HG03442 (cell line): ENCODE data around the gene SLK.

Experiments used
- ATAC-seq: cut with Tn5 transposase; IDR thresholded peaks from one replicate; pipeline ENCODE4 v1.9.1; 2021; ENCODE audit warnings: mild to moderate bottlenecking, moderate library complexity; ENCODE audit not compliant: unreplicated experiment

Gene SLK

DNA sequence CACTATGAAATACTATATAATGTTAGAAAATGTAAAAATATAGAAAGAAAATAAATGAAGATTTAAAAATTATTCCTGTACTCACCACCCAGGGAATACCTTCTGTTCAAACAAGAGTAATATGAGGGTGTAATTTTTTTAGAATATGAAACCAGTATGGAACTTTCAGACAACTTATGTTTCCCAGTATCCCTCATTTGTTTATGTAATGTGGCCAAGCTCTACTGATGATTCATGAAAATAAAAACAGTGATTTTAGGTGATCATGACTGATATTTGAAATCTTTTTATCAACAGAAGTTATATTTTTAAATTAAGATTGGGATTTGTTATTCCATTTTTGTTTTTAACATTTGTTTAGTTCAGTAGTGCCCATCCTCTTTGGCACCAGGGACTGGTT lies 18.8 kb downstream of the SLK start:
- no peak for ATAC-seq

DNA sequence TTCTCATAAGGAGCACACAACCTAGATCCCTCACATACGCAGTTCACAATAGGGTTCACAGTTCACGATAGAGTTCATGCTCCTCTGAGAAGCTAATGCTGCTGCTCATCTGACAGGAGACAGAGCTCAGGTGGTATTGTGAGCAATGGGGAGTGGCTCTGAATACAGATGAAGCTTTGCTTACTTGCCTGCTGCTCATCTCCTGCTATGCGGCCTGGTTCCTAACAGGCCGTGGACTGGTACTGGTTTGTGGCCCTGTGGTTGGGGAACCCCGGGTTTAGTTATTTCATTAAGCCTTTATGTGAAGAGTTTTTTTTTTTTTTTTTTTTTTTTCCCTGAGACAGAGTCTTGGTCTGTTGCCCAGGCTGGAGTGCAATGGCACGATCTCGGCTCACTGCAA lies 19.4 kb downstream of the SLK start:
- no peak for ATAC-seq

DNA sequence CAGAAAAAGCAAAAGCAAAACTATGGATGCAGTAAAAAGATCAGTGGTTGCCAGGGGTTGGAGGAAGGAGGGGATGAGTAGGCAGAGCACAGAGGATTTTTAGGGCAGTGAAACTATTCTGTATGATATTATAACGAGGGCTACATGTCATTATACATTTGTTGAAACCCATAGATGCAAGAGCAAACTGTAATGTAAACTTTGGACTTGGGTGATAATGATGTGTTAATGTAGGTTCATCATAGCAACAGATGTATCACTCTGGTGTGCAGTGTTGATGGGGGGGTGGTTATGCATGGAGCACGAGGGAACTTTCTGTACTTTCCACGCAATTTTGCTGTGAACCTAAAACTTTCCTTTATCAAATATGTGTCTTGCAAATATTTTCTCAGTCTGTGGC lies 23.2 kb downstream of the SLK start:
- no peak for ATAC-seq

DNA sequence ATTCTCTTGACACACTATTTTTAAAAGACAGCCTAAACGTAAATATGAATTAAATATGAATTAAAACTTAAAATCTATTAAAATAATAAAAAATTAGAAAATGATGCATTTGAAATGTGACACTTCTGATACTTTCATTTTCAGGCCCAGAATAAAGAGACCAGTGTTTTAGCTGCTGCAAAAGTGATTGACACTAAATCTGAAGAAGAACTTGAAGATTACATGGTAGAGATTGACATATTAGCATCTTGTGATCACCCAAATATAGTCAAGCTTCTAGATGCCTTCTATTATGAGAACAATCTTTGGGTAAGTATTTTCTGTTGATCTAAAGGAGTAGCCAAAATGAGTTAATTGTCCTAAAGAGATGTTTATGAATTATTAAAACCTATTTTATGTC lies 23.6 kb downstream of the SLK start:
- no peak for ATAC-seq

DNA sequence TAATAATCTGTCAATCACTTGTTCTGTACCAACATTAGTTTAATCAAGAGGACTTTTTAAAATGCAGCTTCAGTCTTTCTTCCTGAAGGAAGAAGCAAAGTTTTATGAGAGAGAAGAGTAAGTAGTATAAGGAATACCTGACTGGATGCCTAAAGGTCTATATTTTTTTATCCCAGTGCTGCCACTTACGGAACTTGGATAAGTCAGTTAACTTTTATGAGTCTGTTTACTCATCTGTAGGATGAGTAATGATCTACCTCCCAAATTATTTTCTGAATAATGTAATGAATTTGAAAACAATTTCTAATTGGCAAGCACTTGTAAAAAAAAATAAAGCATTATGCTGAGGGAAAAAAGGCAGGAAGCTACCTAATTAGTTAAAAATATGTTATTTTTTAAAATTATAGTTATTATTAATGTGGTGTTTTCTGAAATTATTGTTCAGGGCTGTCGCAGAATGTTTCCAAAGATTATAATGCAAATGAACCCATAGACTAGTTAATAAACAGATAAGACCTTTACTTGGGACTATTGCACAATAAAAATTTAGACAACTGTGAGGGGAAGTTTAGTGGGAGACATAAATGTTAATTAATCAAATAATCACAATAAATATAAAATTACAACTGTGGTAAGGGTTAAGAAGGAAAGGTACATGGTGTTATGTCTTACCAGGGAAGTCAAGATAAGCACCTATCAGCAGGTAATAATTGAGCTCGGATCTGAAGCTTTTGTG lies 24.6 kb downstream of the SLK start:
- no peak for ATAC-seq

DNA sequence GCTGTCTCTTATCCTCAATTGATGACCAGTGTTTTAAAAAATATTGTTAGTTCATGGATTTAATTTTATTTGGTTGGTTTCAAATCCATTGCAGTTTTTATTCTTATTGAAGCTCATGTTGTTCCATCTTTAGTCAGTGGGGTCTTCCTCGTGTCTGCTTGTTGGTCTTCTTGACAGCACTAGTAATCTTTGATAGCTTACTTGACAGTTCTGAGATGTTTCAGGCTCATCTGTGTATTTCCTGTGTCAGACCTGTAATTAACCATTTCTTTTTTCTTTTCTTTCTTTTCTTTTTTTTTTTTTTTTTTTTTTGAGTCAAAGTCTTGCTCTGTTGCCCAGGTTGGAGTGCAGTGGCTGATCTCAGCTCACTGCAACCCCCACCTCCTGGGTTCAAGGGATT lies 28.2 kb downstream of the SLK start:
- no peak for ATAC-seq

DNA sequence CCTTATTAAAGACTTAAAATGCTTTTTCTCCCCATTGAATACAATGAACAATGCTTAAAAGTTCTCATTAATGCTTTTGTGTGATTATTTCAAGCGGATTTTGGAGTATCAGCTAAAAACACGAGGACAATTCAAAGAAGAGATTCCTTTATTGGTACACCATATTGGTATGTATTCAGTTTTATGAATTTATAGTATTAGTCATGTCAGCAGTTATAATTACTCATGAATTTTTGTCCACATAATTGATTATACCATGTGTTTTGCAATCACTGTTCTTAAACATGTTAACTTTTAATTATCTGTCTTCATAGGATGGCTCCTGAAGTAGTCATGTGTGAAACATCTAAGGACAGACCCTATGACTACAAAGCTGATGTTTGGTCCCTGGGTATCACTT lies 31.9 kb downstream of the SLK start:
- no peak for ATAC-seq

DNA sequence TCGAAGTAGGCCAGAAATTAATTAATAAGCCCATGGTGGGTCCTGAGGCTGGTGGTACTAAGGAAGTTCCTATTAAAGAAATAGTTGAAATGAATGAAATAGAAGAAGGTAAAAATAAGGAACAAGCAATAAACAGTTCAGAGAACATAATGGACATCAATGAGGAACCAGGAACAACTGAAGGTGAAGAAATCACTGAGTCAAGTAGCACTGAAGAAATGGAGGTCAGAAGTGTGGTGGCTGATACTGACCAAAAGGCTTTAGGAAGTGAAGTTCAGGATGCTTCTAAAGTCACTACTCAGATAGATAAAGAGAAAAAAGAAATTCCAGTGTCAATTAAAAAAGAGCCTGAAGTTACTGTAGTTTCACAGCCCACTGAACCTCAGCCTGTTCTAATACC lies 36.0 kb downstream of the SLK start:
- no peak for ATAC-seq

DNA sequence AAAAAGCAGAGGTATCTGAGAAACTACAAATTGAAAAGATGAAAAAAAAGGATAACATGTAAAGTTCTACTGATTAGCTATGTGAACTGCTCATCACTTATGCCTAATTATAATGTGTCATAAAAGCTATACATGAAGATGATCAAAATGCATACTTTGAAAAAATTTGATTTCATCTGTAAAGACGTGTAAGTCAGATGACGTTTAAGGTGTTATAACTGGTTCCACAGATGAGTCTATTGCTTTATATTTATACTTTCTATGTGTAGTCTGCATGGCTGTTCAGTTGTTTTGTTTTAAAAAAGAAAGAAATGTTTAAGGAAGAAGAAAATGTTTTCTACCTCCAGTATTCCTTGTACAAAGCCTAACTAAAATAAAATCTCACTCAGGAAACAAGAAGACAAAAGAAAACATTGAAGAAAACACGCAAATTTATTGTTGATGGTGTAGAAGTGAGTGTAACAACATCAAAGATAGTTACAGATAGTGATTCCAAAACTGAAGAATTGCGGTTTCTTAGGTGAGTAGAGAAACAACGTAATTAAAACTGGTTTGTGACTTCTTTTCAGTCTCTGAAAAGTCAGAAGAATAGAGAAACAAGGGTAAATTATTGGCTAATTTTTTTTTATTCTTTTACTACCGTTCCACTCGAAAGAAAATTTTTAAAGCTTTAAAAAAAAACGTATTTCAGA lies 38.4 kb downstream of the SLK start:
- ATAC-seq = no peak

DNA sequence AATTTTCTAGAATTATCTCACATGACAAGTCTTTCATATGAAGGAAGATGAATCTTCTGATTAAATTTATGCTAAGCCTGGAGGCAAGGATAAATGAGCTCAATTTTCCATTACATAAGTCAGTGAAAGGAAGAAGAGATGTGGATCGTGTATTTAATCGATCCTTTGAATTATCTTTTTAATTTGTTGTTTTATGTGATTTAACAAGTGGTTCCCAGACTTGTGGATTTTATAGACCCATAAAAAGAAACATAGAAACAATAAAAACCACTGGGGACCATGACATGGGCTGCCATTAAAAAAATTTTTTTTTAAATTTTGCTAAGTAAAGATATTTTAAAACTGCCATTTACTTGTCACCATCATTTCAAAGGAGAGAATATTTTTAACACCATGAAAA lies 45.0 kb downstream of the SLK start:
- no peak for ATAC-seq

DNA sequence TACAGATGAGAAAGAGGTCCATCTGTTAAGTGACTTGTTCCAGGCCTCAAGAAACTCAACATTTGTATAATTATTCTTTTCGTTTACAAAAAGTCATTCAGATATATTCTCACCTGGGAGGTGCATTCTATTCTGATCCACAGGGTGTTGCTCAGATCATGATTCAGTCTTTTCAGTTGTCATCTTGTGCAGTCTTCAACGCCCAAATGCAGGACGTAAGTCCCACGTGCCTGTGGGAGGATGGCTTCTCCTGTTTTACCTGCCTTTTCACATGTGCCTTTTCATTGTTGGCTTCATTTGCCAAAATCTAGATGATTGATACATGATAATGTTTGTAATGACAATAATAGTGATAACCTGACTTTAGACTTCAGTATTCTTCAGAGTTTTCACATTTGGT lies 46.5 kb downstream of the SLK start:
- no peak for ATAC-seq

DNA sequence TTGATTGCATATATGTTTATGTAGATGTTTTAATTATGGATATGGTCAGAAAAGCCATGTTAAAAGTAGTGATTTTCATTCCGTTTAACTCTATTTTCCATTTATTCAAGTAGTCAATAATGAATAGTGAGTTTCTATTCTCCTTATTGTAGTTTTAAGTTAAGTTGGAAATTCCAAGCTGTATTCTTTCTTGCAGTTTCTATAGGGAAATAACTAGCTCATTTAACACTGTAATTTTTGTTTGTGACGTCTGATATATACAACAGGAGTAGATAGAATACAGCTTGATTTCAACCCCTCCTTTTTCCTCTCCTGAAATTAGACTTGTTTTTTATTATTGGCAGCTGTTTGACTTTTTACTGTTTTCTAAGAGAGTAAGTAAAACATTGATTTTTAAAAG lies 47.2 kb downstream of the SLK start:
- no peak for ATAC-seq

DNA sequence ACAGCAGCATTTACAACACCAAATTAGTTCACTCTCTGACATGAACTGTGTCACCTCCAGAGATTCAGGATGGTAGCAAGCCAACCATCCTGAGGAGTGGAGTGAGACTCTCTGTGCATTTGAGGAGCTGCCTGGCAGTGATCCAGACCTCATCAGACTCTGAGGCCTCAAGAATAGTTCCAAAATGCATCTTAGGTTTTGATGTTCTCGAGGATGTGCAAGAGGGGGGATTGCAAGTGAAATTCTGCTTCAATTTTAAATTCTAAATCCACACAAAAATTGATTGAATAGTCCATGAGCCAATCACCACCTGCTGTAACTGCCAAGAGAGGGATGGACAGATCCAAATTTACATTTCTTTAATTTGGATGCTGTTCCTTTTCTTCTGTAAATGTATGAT lies 49.7 kb downstream of the SLK start:
- ATAC-seq = no peak

DNA sequence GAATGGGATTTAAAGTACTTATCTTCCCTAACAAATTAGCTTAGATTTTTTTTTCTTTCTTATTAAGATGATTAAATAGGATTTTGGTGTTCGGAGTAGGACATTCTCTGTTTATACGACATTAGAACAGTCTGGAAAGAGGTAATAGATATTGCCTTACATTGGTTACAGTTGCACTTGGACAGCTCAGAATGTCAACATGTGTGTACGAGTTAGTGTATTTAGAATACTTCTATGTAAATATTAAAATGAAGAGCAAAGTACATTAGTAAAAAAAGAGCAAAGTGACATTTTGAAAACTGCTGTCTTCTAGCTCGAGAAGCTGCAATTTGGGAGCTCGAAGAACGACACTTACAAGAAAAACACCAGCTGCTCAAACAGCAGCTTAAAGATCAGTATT lies 51.5 kb downstream of the SLK start:
- no peak for ATAC-seq

DNA sequence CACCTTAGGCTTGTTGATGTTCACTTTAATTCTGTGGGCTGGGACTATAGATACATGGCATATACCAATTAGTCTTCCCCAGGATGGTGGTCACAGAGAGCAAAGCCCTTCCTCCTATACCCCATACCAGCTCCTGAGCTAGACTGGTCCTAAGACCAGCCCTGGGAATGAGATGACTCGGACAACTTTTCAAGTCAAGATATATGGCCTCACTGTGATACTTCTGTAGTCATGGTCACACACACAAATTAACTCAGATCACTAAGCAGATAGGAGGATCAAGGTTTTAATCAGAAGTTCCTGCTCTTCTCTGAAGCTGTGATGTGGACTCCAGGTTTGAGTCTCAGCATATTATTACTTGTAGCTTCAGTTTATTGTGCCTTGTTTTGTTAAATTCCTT lies 53.1 kb downstream of the SLK start:
- ATAC-seq = no peak

DNA sequence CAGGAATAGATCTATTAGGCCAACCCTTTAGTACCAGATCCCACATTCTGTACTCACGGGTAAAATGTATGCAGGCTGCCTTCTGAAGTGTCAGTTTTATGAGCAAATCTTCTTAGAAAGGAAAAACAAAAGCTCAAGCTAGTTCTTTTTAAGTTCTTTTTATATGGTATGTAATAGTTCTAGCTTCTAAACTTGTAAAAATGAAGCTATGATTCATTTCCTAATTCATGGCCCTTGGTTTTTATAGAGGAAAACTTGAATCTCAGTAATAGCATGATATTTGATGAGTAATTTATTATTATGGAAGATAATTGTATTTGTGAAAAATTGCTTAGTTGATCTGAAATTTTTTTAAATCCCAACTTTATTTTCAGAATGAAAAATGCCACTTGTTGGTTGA lies 54.3 kb downstream of the SLK start:
- ATAC-seq = no peak

DNA sequence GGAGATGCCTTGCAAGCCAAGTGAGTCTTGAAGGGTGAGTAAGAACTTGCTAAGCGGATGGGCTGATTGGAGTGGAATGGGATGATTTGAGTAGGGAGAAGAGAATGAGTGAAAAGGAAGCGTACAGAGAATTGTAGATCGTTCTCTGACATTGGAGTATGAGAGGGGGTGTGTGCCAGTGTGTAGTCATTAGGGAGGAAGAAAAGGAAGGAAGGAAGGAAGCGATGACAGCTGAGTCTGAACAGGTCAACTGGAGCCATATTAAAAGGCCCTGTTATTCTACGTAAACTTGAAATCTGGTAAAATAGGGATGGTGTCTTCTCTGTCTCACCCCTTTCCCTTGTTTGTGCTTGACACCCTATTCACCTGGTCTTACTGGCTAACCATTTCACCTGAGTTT lies 55.1 kb downstream of the SLK start:
- ATAC-seq = no peak

DNA sequence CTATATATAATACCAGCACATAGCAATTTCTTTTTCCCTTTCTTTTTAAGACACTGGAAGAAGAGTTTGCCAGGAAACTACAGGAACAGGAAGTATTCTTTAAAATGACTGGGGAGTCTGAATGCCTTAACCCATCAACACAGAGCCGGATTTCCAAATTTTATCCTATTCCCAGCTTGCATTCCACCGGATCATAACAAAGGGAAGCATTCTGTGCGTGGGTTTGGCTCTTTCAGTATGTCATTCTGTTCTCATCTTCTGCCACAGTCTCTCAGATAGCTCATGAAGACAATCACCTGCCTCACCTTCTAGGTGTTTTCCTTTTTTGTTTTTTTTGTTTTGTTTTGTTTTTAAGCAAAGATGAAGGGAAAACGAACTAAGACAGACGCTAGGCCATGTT lies 58.6 kb downstream of the SLK start:
- ATAC-seq = no peak

DNA sequence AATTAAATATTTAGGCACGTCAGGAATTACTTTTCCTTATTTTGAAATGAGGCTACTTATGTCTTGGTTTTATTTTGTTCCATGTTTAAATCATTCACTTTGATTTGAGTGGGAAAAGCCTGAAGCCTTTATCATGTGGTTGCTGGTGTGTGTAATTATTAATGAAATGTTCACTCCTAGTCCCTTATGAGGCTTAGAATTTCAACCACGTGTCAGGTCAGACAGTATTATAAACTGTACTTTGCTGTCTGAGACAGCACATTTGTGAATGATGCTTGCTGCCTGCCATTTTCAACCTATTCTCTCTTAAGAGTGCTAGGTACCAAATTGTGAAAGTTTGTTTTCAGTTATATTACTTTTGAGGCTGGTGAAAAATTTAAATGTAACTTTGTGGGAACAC lies 59.8 kb downstream of the SLK start:
- no peak for ATAC-seq

DNA sequence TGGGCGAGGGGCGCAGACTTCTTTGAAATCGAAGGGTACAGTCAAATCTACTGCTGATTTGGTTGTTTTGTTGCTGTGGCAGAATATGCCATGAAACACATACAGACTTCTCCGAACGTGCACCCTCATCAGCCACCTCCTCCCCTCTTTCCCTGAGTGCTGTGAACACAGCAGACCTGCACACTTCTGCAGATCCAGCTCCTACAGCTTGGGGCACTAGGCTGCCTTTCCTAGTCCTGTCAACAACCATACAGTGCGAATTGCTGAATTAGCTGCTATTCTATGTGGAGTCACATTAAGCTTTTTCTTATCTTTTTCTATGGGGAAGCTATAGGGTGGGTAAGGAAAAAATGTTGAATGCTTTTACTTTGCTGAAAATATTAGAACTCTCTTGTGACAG lies 61.2 kb downstream of the SLK start:
- no peak for ATAC-seq

DNA sequence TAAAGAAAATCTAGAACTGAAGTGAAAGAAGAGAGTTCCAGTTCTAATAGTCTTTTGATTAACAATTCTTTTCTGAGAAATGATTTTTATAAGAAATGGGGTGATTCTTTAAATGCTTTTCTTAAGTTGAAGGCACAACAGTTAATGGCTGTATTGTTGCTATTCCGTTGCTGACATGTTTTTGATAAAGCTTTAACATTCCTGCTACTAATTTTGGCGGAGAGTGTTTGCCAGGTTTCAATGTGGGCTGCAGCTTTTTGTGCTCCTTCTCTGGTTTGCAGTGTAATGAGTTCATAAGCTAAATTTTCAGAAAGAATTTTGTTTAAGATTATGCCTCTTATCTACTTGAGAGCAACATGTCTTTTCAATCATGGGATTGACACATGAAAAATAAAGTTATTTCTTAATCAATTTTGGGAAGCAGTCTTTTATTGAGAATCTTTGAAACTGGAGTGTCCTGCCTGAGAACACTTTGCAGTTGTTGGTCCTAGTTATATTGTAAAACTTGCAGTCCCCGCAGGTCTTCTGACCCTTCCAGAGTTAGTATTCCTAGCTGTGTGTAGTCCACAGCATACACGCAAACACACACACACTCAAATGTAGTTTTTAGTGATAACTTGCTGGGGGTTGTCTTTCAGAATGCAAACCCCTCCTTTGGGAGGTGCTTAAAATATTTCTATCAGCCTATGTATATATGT lies 62.0 kb downstream of the SLK start:
- no peak for ATAC-seq

DNA sequence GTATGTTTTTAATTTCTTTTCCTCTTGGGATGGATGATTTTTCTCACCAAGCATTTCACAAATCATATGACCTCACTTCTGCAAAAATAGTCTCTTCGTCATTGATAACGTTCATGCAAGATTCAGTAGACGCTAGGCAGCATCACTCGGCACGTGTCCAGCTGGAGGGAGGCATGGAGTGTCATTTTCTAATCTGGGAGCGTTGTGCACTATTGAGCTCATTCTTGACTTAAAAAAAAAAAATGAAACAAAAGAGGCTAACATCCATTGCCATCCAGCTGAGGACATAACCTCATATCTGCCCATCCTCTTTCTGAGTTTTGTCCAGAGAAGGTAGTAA lies 62.6 kb downstream of the SLK start:
- ATAC-seq = no peak
